Thyroid gland (tissue), 4 donors: ENCODE data around the gene LGR4.
"Not testable (repeated sequence)": the region's sequence is repeated elsewhere in the genome, so short reads cannot be mapped to it uniquely, and the experiment has no call there.

Source experiments
- CTCF ChIP-seq, 6 experiments: fragments of 200-600 bp in 3 of 6; fragments of 450-650 bp in 3 of 6; sonication (generic) in 3 of 6; IDR thresholded peaks; one replicate each; pipeline ENCODE4 v1.5.1; 2016 to 2019; ENCODE audit warnings: antibody characterized with exemption in 6 of 6, mild to moderate bottlenecking in 2 of 6, inconsistent platforms in 1 of 6, moderate library complexity in 1 of 6
- POLR2A ChIP-seq, 2 donors: fragments of 450-650 bp; IDR thresholded peaks; one replicate each; pipeline ENCODE4 v1.6.1; 2017; ENCODE audit warnings: antibody characterized with exemption in 2 of 2, mild to moderate bottlenecking in 2 of 2, moderate library complexity in 1 of 2

- TF ChIP-seq CTCF, POLR2A (IDR thresholded peaks at IDR 0.05): not testable (repeated sequence)
Observed at GRCh38 chr11:27321340-27321739, 151.2 kb downstream of the LGR4 start.
